Right cardiac atrium (tissue), 5 donors: Measurements from ENCODE around the gene AKAP13. TPM values are rescaled to one million over a fixed set of nuclear protein-coding genes. Genes with fewer than 3 reads are reported as not detected.

Experiments used
- ATAC-seq, 2 donors: fragments of 200-7000 bp; cut with Tn5 transposase; one replicate each; pipeline versions ENCODE4 v1.8.0 to v1.9.1; 2020; ENCODE audit warnings: moderate library complexity in 2 of 2, mild to moderate bottlenecking in 1 of 2
- DNase-seq, 3 donors: peaks; one replicate each; pipeline ENCODE4 v3.0.0-alpha.2; 2020
- H3K27ac ChIP-seq: one replicate; pipeline ENCODE4 v1.5.1; 2013; ENCODE audit warnings: mild to moderate bottlenecking, low read length, control low read depth, moderate library complexity
- H3K27me3 ChIP-seq: one replicate; pipeline ENCODE4 v1.6.1; 2013; ENCODE audit not compliant: control insufficient read depth, insufficient read depth
- H3K4me1 ChIP-seq: one replicate; pipeline ENCODE4 v1.6.1; 2013; ENCODE audit warnings: low read length; ENCODE audit not compliant: control insufficient read depth, insufficient read depth
- H3K4me3 ChIP-seq: one replicate; pipeline ENCODE4 v1.5.1; 2013; ENCODE audit warnings: low read length, control low read depth
- H3K9me3 ChIP-seq: one replicate; pipeline ENCODE4 v1.6.1; 2013; ENCODE audit warnings: low read length; ENCODE audit not compliant: control insufficient read depth
- WGBS: extraction: QIAGEN DNeasy Blood & Tissue Kit; methylation state at CpG from one replicate; pipeline ENCODE4 v1.1.7; 2013; 5-methylcytosine and 5-hydroxymethylcytosine counted together
- intact Hi-C, 4 donors: fragments of 100-400 bp; cut with DNase I; formaldehyde crosslinking; loops; one replicate each; pipeline versions ENCODE4 v1.11.0 to v1.14.0; 2022 to 2023
- polyA plus RNA-seq: library from polyadenylated mRNA; stranded (reverse); fragments of 200-250 nt; gene quantifications from one replicate; pipeline ENCODE4 v1.2.3, GENCODE V29; 2013
- total RNA-seq, 4 donors: library from RNA; stranded (reverse); fragmentation: NEBNext Ultra II Directional; extraction: Animal tissue kit (Norgen Biotek cat#: 25700); gene quantifications; one replicate each; pipeline ENCODE4 v1.2.1, GENCODE V29; 2021
- donor health status: healthy with polysubstance abuse.
- donor health status: DM: no; HTN: yes; CAD: no.
- donor health status: DM: no; HTN: no; CAD: no.
- donor health status: DM: no; HTN: yes; CAD: no; lungs with severe emphysema.
- donor health status: DM: yes; HTN: yes; CAD: no.

AKAP13 gene
- total and polyA plus RNA-seq, 5 donors, result 104 to 348 (median 250) TPM

DNA sequence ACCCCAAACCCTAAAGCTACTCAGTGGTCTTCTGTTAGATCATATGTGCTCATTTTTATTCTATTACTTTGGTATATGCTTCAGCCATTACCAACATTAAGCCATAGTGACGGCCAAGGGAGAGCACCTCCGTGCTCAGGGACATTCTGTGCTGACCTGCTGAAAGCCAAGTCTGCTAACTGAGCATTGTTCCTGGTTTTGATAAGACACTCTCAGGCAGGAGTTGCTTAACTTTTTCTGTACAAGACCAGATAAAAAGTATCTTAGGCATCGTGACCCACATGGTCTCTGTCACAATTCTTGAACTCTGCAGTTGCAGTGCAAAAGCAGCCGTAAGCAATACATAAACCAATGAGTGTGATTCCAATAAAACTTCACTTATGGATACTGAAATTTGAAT lies 313.7 kb downstream of the AKAP13 start:
- WGBS, result 63% methylated on average over 4 of the region's 4 CpGs
- no peaks in the 10 kb centered on the region for H3K9me3 ChIP-seq
- H3K27ac ChIP-seq, result no peak overlapping the region
- intact Hi-C loops, result no loop called here
- H3K27me3 ChIP-seq, result no peaks in the 10 kb centered on the region
- H3K4me1 ChIP-seq, result peaks cover 16% of the 10 kb centered on the region
- H3K4me3 ChIP-seq, result no peak overlapping the region
- peak; percentile 12 to 68 for ATAC-seq
- DNase-seq, result no peak

DNA sequence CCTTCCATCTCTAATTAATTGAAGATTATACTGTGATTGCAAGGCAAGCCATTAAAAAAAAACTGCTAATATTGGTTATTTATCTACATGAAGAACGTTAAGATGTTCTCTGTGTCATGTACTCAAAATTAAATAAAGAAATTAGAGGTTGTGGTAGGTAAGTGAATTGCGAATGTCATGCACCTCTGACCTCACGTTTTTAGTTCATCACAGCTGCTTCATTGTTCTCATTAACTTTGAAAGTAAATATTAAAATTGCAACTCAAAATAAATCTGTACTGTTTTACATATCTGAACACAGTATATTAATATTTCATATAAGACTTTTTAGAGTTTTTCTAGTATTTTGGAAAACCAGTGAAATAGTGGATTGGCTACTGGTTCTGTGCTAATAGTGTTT lies 320.4 kb downstream of the AKAP13 start:
- intact Hi-C loops, result loop anchor here in 3 of 4 donors (10.0 kb wide), 3 partner anchors 76 to 196 kb away; no protein-coding TSS in a partner anchor
- DNase-seq (no peak), ATAC-seq (no peak)
- Histone ChIP-seq H3K4me1 (peaks cover 3% of the 10 kb centered on the region), H3K4me3 (no peak overlapping the region), H3K27me3 (no peaks in the 10 kb centered on the region), H3K27ac (no peak overlapping the region), H3K9me3 (no peaks in the 10 kb centered on the region)
- 82% methylated on average over 3 of the region's 3 CpGs for WGBS

DNA sequence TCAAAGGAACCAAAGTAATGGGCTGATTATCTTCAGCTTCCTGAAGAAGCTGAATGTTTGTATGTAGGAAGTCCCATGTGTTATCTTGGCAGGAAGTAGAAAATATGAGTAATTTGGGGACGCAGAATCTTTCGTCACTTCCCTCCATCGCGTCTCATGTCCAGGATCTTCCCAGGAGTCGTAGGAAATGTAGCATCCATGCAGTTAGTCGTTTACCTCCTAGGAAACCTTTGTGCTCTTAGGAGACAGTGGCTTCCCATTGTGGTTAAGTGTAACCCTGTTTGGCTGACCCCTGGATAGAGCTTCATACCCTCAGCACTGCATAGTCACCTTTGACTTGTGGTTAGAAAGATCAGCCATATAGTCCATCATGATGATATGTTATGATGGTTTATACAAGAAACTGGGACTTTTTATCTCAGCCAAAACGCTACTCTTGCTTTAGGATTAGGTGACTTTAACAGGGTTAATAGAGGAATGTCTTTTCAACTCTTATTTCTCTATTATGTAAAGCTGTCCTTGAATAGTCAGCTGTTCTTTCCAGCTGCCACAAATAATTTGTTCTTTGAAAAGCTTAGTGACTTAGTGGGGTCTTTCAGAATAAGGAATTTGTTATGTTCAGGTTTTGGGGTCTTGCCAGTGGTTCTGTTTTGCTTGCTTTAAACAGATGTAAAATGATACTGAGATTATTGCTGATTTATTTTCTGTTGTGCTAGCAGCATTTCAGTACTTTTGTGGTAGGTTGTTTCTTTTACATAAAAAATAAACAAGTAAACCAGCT lies 322.1 kb downstream of the AKAP13 start:
- ATAC-seq, result peak in 1 of 2 donors; percentile 23
- Histone ChIP-seq H3K27me3 (no peaks in the 10 kb centered on the region), H3K9me3 (no peaks in the 10 kb centered on the region), H3K27ac (peak overlapping the region; percentile 93), H3K4me3 (no peak overlapping the region), H3K4me1 (peaks cover 16% of the 10 kb centered on the region)
- 30% methylated on average over 7 of the region's 7 CpGs for WGBS
- intact Hi-C loops, result loop anchor here in 3 of 4 donors (10.0 kb wide), 3 partner anchors 78 to 198 kb away; no protein-coding TSS in a partner anchor
- no peak for DNase-seq

DNA sequence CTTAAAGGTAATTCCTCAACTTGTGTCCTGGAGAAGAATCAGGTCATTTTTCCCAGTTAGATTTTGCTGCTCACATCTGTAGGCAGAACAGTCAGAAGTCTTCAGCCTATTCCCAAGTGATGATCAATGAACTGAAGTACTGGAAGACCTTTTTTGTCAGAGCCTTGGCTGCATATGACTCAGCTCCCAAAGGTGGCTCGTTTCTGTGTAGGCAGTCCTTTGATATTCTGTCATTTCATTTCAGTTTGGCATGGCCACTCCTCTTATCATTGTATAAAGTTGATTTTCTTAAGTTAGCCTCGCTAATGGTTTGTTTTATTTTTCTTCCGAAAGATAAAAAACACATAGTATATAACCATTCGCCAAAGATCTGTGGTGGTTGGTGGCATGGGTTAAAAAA lies 323.7 kb downstream of the AKAP13 start:
- 39% methylated on average over 4 of the region's 4 CpGs for WGBS
- peak overlapping the region; percentile 43 for H3K27ac ChIP-seq
- H3K27me3 ChIP-seq, result no peaks in the 10 kb centered on the region
- no peaks in the 10 kb centered on the region for H3K9me3 ChIP-seq
- ATAC-seq, result no peak
- no peak for DNase-seq
- no peak overlapping the region for H3K4me3 ChIP-seq
- intact Hi-C loops, result loop anchor here in 3 of 4 donors (10.0 kb wide), 3 partner anchors 79 to 199 kb away; no protein-coding TSS in a partner anchor
- peaks cover 20% of the 10 kb centered on the region for H3K4me1 ChIP-seq

DNA sequence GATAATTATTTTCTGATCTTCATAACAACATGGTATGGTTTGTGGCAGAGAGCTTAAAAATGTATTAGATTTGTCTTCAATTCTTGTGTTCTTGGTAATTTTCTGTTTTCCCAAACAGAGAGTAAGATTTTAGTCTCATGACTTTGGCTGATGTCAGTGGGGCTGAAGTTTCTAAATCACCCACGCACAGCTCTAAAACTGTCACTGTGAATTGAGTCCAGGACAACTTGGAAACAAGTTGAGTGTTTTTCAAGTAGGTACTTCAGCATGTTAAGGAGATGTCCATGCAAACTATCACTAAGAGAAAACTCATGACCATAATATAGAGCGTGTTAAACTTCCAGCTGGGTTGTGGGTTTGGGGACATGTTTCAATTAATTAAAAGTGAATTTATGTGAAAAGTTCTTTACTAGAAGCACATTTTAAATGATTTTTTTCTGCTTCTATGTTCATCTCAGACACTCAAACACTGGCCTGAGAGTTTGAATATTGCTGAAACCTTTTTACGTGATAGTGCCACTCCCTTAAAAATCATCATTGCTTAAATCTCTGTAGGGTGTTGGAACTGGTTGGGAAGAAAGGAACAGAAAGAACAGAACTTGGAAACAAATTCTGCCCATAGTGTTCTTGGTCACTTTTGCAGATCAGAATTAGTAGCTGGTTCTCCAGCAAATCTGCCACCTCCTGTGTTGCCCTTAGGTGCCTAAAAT lies 324.5 kb downstream of the AKAP13 start:
- no peaks in the 10 kb centered on the region for H3K9me3 ChIP-seq
- peaks cover 20% of the 10 kb centered on the region for H3K4me1 ChIP-seq
- H3K4me3 ChIP-seq, result no peak overlapping the region
- intact Hi-C loops, result loop anchor here in 3 of 4 donors (10.0 kb wide), 3 partner anchors 80 to 200 kb away; no protein-coding TSS in a partner anchor
- WGBS, result 39% methylated on average over 3 of the region's 3 CpGs
- peak overlapping the region; percentile 40 for H3K27ac ChIP-seq
- H3K27me3 ChIP-seq, result no peaks in the 10 kb centered on the region
- ATAC-seq (peak in 1 of 2 donors; percentile 2), DNase-seq (no peak)

DNA sequence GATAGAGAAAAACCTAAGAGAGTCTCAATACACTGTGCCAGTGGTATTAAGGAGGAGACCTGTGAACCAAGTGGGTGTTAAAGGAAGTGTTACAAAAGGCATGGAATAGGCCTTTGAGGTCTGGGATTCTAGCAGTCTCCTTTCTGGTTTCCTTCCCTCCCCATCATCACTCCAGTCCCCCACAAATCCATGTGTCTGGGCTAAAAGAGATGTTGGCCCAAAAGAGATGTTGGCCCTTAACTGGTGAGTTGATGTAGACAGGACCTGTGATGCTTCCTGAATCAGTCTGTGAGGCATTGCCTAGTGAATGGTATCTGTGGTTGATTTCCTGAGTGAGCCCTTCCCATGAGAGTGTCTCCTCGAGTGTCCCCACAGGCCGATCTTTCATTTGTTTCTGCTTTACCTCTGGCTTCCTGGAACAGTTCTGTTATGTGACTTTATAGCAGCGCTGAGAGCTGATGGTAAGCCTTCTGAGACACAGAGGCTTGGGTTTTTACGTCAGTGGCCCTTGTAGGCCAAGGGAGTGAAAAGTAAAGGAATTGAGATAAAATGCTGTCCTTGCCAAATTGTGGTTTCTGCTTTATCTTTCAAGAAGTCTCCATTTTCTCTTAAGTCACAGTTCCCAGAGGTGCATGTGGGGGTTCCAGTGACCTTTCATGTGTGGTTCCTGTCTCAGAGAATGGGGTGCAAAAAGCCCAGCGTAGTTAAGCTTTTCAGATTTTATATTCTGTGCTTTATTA lies 326.5 kb downstream of the AKAP13 start:
- peak overlapping the region; percentile 12 for H3K4me3 ChIP-seq
- intact Hi-C loops, result loop anchor here in 3 of 4 donors (10.0 kb wide), 3 partner anchors 82 to 202 kb away; no protein-coding TSS in a partner anchor

DNA sequence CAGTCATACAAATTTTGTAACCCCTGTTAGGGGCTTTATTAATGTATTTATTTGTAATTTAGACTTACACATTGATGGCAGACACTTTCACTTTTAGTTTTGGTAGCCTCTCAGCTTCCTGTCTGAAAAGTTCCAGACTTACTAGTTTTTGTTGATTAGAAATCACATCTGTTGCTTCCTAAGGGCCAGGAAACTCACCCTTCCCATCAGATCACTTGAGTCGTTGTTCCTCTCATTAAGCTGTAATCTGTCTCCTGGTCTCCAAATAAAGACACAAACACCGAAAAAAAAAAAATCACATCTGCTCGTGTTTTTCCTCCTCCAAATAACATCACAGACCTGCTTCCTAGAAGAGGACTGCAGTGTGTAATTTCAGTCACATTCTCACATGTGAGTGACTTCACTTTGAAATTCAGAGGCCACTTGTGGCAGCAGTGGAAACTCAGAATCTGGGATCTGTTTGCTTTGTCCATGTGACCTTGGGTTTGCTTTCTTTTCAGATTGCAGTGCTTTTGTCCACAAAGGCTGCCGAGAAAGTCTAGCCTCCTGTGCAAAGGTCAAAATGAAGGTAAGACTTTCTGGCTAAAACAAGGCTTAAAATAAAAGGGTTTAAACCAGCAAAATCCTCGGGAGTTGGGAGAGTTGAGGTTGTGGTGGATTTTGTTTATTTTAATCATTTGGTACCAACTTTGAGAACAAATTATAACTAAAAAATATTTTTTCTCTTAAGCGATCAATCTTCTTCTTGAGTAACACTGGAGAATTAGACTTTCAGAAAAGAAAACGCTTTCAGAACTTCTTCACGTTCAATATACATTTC lies 327.3 kb downstream of the AKAP13 start:
- peak in 1 of 3 donors; percentile 21 for DNase-seq
- ATAC-seq, result peak; percentile 53 to 60
- 40% methylated on average over 8 of the region's 8 CpGs for WGBS
- H3K4me1 ChIP-seq, result peaks cover 17% of the 10 kb centered on the region
- peak overlapping the region; percentile 12 for H3K4me3 ChIP-seq
- no peaks in the 10 kb centered on the region for H3K9me3 ChIP-seq
- intact Hi-C loops, result loop anchor here in 3 of 4 donors (10.0 kb wide), 3 partner anchors 83 to 203 kb away; no protein-coding TSS in a partner anchor
- no peaks in the 10 kb centered on the region for H3K27me3 ChIP-seq
- H3K27ac ChIP-seq, result peak overlapping the region; percentile 98

More for the DNA sequence above, 326.5 kb downstream of the AKAP13 start:
- DNase-seq, result peak in 2 of 3 donors; percentile 61 to 62
- WGBS, result 12% methylated on average over 5 of the region's 5 CpGs
- Histone ChIP-seq H3K27ac (peak overlapping the region; percentile 98), H3K4me1 (peaks cover 20% of the 10 kb centered on the region), H3K9me3 (no peaks in the 10 kb centered on the region), H3K27me3 (no peaks in the 10 kb centered on the region)
- peak; percentile 78 to 79 for ATAC-seq

DNA sequence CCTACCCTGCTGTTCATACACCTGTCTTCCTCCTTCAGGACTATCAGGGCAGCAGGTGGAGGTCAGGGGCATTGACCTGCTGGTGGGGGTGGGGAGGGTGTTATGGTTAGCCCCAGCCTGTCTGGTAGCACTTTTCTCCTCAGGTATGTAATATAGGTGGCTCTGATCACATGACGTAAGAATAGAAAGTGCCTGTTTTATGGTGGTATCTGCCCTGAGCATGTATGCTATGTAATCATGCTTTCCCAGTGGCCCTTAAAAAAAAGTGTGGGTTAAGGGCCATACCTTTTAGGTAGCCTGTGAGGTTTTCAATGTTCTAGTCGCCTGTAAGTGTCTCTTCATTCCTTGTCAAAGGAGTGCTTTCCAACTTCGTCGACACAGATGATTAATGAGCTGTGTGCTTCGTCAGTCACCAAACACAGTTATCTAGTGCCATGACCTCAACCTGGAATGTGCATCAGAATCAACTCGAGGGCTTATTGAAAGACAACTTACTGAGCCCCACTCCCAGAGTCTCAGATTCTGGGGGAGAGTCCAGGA lies 328.1 kb downstream of the AKAP13 start:
- intact Hi-C loops, result loop anchor here in 3 of 4 donors (10.0 kb wide), 3 partner anchors 84 to 204 kb away; no protein-coding TSS in a partner anchor
- Histone ChIP-seq H3K9me3 (no peaks in the 10 kb centered on the region), H3K27ac (peak overlapping the region; percentile 98), H3K4me3 (no peak overlapping the region), H3K27me3 (no peaks in the 10 kb centered on the region), H3K4me1 (peaks cover 17% of the 10 kb centered on the region)
- ATAC-seq (peak; percentile 54 to 63), DNase-seq (peak in 1 of 3 donors; percentile 38)
- 38% methylated on average over 6 of the region's 6 CpGs for WGBS

DNA sequence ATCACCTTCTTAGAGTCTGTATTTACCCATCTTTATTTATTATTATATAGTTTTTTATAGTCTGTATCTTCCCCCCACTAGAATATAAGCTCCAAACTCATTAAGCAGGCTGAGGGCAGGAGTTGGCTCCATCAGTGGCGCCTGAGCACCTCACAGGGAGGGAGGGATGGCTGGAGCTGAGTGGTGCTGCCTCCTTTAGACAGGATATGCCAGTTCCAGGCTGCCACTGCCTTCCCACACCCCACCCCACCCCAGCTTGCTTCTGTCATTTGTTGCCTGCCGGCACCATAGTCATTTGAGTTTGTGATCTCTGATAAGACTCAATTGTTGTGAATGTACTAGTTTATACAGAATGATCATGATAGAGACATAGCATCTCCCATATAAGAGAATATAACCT lies 328.8 kb downstream of the AKAP13 start:
- no peaks in the 10 kb centered on the region for H3K27me3 ChIP-seq
- no peak overlapping the region for H3K4me3 ChIP-seq
- DNase-seq (peak in 2 of 3 donors; percentile 60 to 66), ATAC-seq (peak in 1 of 2 donors; percentile 14)
- peaks cover 17% of the 10 kb centered on the region for H3K4me1 ChIP-seq
- no peaks in the 10 kb centered on the region for H3K9me3 ChIP-seq
- WGBS, result 96% methylated on average over 2 of the region's 2 CpGs
- intact Hi-C loops, result loop anchor here in 3 of 4 donors (10.0 kb wide), 3 partner anchors 84 to 204 kb away; no protein-coding TSS in a partner anchor
- peak overlapping the region; percentile 43 for H3K27ac ChIP-seq
